ENCODE results near the gene FSIP1.
A peak's percentile ranks its signal among the peaks of the same experiment; 100 is the strongest.

Gene FSIP1

GRCh38 chr15:39645138-39645975 lies 137.3 kb downstream of the FSIP1 start:
- no peak for DNase-seq (ENCODE audit: low read depth in 2 of 2)

GRCh38 chr15:39644136-39644535 lies 138.5 kb downstream of the FSIP1 start:
- DNase-seq (ENCODE audit: low read depth in 2 of 2), result no peak

GRCh38 chr15:39643727-39644126 lies 138.9 kb downstream of the FSIP1 start:
- DNase-seq (ENCODE audit: low read depth in 2 of 2), result no peak

GRCh38 chr15:39642011-39642640 lies 140.5 kb downstream of the FSIP1 start:
- no peak for DNase-seq (ENCODE audit: low read depth in 2 of 2)

GRCh38 chr15:39641191-39641889 lies 141.3 kb downstream of the FSIP1 start:
- DNase-seq (ENCODE audit: low read depth in 2 of 2), result no peak

- DNase-seq (ENCODE audit: low read depth in 2 of 2), result no peak
These were observed 142.0 kb downstream of the FSIP1 start for GRCh38 chr15:39640665-39641064.

GRCh38 chr15:39639037-39639436 lies 143.6 kb downstream of the FSIP1 start:
- no peak for DNase-seq (ENCODE audit: low read depth in 2 of 2)

GRCh38 chr15:39638041-39638440 lies 144.6 kb downstream of the FSIP1 start:
- no peak for DNase-seq (ENCODE audit: low read depth in 2 of 2)

- DNase-seq (ENCODE audit: low read depth in 2 of 2), result peak in 1 of 2 donors; percentile 33
These were observed 151.3 kb downstream of the FSIP1 start for GRCh38 chr15:39631357-39631756.

- no peak for DNase-seq (ENCODE audit: low read depth in 2 of 2)
These were observed 152.7 kb downstream of the FSIP1 start for GRCh38 chr15:39629906-39630305.

GRCh38 chr15:39629371-39629770 lies 153.3 kb downstream of the FSIP1 start:
- peak; percentile 69 to 70 for DNase-seq (ENCODE audit: low read depth in 2 of 2)

- DNase-seq (ENCODE audit: low read depth in 2 of 2), result no peak
These were observed 153.9 kb downstream of the FSIP1 start for GRCh38 chr15:39628546-39629257.

GRCh38 chr15:39628144-39628508 lies 154.5 kb downstream of the FSIP1 start:
- no peak for DNase-seq (ENCODE audit: low read depth in 2 of 2)

- no peak for DNase-seq (ENCODE audit: low read depth in 2 of 2)
These were observed 155.0 kb downstream of the FSIP1 start for GRCh38 chr15:39627451-39628143.

GRCh38 chr15:39625856-39626255 lies 156.8 kb downstream of the FSIP1 start:
- DNase-seq (ENCODE audit: low read depth in 2 of 2), result no peak

GRCh38 chr15:39625451-39625850 lies 157.2 kb downstream of the FSIP1 start:
- DNase-seq (ENCODE audit: low read depth in 2 of 2), result no peak

GRCh38 chr15:39624806-39625205 lies 157.8 kb downstream of the FSIP1 start:
- peak; percentile 51 to 56 for DNase-seq (ENCODE audit: low read depth in 2 of 2)

- DNase-seq (ENCODE audit: low read depth in 2 of 2), result peak; percentile 28 to 35
These were observed 159.1 kb downstream of the FSIP1 start for GRCh38 chr15:39623529-39623931.

GRCh38 chr15:39622660-39623516 lies 159.8 kb downstream of the FSIP1 start:
- DNase-seq (ENCODE audit: low read depth in 2 of 2), result no peak

GRCh38 chr15:39621976-39622375 lies 160.7 kb downstream of the FSIP1 start:
- no peak for DNase-seq (ENCODE audit: low read depth in 2 of 2)
